Measurements from ENCODE around the gene FAM151B. TPM values are rescaled to one million over a fixed set of nuclear protein-coding genes. Genes with fewer than 3 reads are reported as not detected.

The FAM151B gene
- total and polyA plus RNA-seq, 2 of the 13 experiments (the other 11 are each of a cell fraction or from before 2014, with no cell fraction given): 0.61 to 1.0 TPM

- TF ChIP-seq ZNF142 (CRISPR knock-in tag; IDR thresholded peaks at IDR 0.05): no peak
Measured at GRCh38 chr5:80439213-80439612, 48.7 kb upstream of the FAM151B start (continued).

- ChIA-PET CTCF (ENCODE audit: low intra/inter-chr PET ratio, low total read pairs) (no interaction called here), POLR2A (no interaction called here)
- TF ChIP-seq GPN1 (CRISPR knock-in tag; IDR thresholded peaks at IDR 0.05; ENCODE audit: borderline replicate concordance) (no peak), ZNF292 (CRISPR knock-in tag; IDR thresholded peaks at IDR 0.05; ENCODE audit: borderline replicate concordance, low read depth) (no peak), ATF1 (CRISPR knock-in tag; IDR thresholded peaks at IDR 0.05) (no peak), ZFAT (CRISPR knock-in tag; conservative IDR thresholded peaks at IDR 0.05) (no peak), HIVEP1 (CRISPR knock-in tag; IDR thresholded peaks at IDR 0.05) (no peak), TGIF2 (CRISPR knock-in tag; IDR thresholded peaks at IDR 0.05) (no peak)
- Histone ChIP-seq H3K4me2 (ENCODE audit: low read depth, low read length) (no peak overlapping the region), H3K36me3 (replicated peaks in 1 of 2; ENCODE audit: control insufficient read depth in 1 of 2, insufficient read depth in 2 of 2, low read length in 2 of 2) (peaks cover 1 to 37% of the 10 kb centered on the region in 2 experiments; a peak in 4 of 5 replicates), H2AFZ (ENCODE audit: low read length) (no peak overlapping the region), H3K27ac (ENCODE audit: extremely low read length, insufficient read depth, low read length) (no peak overlapping the region), H4K20me1 (ENCODE audit: insufficient read depth, low read length) (no peaks in the 10 kb centered on the region), H3K9ac (ENCODE audit: insufficient read depth, low read depth, low read length) (no peak overlapping the region), H3K27me3 (ENCODE audit: control insufficient read depth in 1 of 2, insufficient read depth in 2 of 2, low read length in 2 of 2) (no peaks in the 10 kb centered on the region), H3K79me2 (ENCODE audit: insufficient read depth, low read length) (no peaks in the 10 kb centered on the region), H3K9me3 (ENCODE audit: low read length) (no peaks in the 10 kb centered on the region), H3K4me1 (ENCODE audit: insufficient read depth, low read length) (no peaks in the 10 kb centered on the region), H3K4me3 (replicated peaks in 1 of 3; ENCODE audit: insufficient read depth in 1 of 3, low read depth in 2 of 3, low read length in 3 of 3) (no peak overlapping the region)
- FAIRE-seq (no peak), DNase-seq (ENCODE audit: low spot score) (no peak), ATAC-seq (no peak)
- no TSS peak for BruUV-seq (replicated peaks)
- in situ Hi-C loops (cut with HindIII; ENCODE audit: extremely low pct_ligation_motif_present, low pct_unique_long_range_greater_than_20kb): no loop called here
- intact Hi-C loops (cut with micrococcal nuclease; ENCODE audit: unreplicated experiment): no loop called here
Measured at GRCh38 chr5:80442742-80443141, 45.2 kb upstream of the FAM151B start.

Measured in HepG2 (cell line).